Measurements from ENCODE around the gene FAR1.

GRCh38 chr11:13721760-13722159, 53.3 kb downstream of the FAR1 start:
- TF ChIP-seq SP1 (IDR thresholded peaks at IDR 0.05) (no peak), LEF1 (IDR thresholded peaks at IDR 0.05; ENCODE audit: borderline replicate concordance) (no peak), FOXK2 (IDR thresholded peaks at IDR 0.05) (no peak), TARDBP (IDR thresholded peaks at IDR 0.05) (no peak)

Measured in HEK293T (cell line).